Limb (tissue), 2 donors: ENCODE data around the gene MYH14.

Source experiments
- DNase-seq, 2 donors: peaks; one replicate each; pipeline ENCODE4 v3.0.0-alpha.2; 2016; ENCODE audit errors: extremely low spot score in 2 of 2

Gene MYH14

GRCh38 chr19:50203281-50204080, at the start of gene MYH14:
TSS of gene MYH14 (plus strand) at chr19:50203622. CDS start at chr19:50210366, 6,744 bp downstream.
- DNase-seq, result peak; percentile 87 to 92

GRCh38 chr19:50154529-50154928, 48.9 kb upstream of the MYH14 start:
- DNase-seq, result no peak

- no peak for DNase-seq
Measured at GRCh38 chr19:50155520-50156109, 47.8 kb upstream of the MYH14 start.

GRCh38 chr19:50158577-50158976, 44.8 kb upstream of the MYH14 start:
- no peak for DNase-seq

- DNase-seq, result no peak
Measured at GRCh38 chr19:50159078-50159477, 44.3 kb upstream of the MYH14 start.

- DNase-seq, result peak in 1 of 2 donors; percentile 34
Measured at GRCh38 chr19:50162988-50163387, 40.4 kb upstream of the MYH14 start, which contains the start of gene IZUMO2. TSS of gene IZUMO2 (minus strand) at chr19:50163281. CDS start at chr19:50163194, 87 bp downstream.

GRCh38 chr19:50167314-50167721, 36.1 kb upstream of the MYH14 start:
- peak; percentile 56 to 77 for DNase-seq

GRCh38 chr19:50171752-50172151, 31.7 kb upstream of the MYH14 start:
- DNase-seq, result no peak

- DNase-seq, result no peak
Measured at GRCh38 chr19:50172726-50173125, 30.7 kb upstream of the MYH14 start.

GRCh38 chr19:50173127-50173526, 30.3 kb upstream of the MYH14 start:
- DNase-seq, result no peak

GRCh38 chr19:50174100-50174793, 29.2 kb upstream of the MYH14 start:
- no peak for DNase-seq

- no peak for DNase-seq
Measured at GRCh38 chr19:50175924-50176323, 27.5 kb upstream of the MYH14 start.

- no peak for DNase-seq
Measured at GRCh38 chr19:50176775-50177174, 26.6 kb upstream of the MYH14 start.

- DNase-seq, result no peak
Measured at GRCh38 chr19:50178320-50178719, 25.1 kb upstream of the MYH14 start.

- DNase-seq, result peak in 1 of 2 donors; percentile 34
Measured at GRCh38 chr19:50178859-50179537, 24.4 kb upstream of the MYH14 start.

- DNase-seq, result no peak
Measured at GRCh38 chr19:50181121-50181520, 22.3 kb upstream of the MYH14 start.

GRCh38 chr19:50184196-50184595, 19.2 kb upstream of the MYH14 start:
- no peak for DNase-seq

GRCh38 chr19:50187937-50188336, 15.5 kb upstream of the MYH14 start:
- no peak for DNase-seq

GRCh38 chr19:50189331-50189730, 14.1 kb upstream of the MYH14 start:
- DNase-seq, result no peak

GRCh38 chr19:50190439-50190891, 13.0 kb upstream of the MYH14 start:
- no peak for DNase-seq

GRCh38 chr19:50191216-50191615, 12.2 kb upstream of the MYH14 start:
- DNase-seq, result no peak
